HPDE6-E6E7 (cell line): ENCODE data around the gene APCDD1L.
"Not testable (repeated sequence)": the region's sequence is repeated elsewhere in the genome, so short reads cannot be mapped to it uniquely, and the experiment has no call there.

Source experiments
- DNase-seq: peaks from one replicate; pipeline ENCODE4 v3.0.0; 2011; ENCODE audit warnings: missing footprints; ENCODE audit errors: extremely low spot score

The APCDD1L gene

GRCh38 chr20:58416057-58416456 lies 99.1 kb downstream of the APCDD1L start:
- no peak for DNase-seq

GRCh38 chr20:58414786-58415185 lies 100.4 kb downstream of the APCDD1L start:
- not testable (repeated sequence) for DNase-seq

- DNase-seq, result not testable (repeated sequence)
Observed at GRCh38 chr20:58414216-58414615, 101.0 kb downstream of the APCDD1L start.
